Measurements from ENCODE around the gene NSUN4. TPM values are rescaled to one million over a fixed set of nuclear protein-coding genes. Genes with fewer than 3 reads are reported as not detected.
A peak's percentile ranks its signal among the peaks of the same experiment; 100 is the strongest.

The NSUN4 gene
- total and polyA plus RNA-seq, 2 of the 13 experiments (the other 11 are each of a cell fraction or from before 2014, with no cell fraction given): 21.5 to 23.5 TPM

DNA sequence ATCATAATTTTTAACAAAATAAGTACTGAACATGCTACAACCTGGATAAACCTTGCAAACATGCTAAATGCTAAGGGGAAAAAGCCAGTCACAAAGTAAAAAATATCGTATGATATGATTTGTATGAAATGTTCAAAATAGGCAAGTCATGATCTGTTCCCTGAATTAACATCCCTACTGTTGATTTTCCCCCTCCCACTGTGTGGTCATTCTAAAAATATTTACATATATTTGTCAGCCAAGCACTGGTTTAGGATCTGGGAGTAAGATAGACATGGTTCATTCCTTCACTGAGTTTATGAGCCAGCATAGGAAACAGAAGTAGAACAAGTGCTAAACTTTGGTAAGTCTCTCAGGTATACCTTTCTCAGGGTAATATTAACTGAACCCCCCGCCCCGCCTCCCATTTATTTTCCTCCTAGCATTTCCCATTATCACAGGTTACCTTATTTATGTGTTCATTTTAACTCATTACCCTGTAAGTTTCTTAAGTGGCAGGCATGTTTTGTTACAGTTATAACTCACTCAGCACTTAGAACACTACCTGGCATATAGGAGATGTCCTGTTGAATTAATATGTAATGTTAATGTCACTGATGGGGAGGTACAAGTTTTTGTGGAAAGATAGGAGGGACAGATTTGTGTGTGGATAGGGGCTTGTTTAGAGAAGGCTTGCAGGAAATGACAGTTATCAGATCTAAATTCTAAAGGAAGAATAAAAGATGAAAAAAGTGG is 24.8 kb upstream of the NSUN4 start:
- TF ChIP-seq, protein P1, sequence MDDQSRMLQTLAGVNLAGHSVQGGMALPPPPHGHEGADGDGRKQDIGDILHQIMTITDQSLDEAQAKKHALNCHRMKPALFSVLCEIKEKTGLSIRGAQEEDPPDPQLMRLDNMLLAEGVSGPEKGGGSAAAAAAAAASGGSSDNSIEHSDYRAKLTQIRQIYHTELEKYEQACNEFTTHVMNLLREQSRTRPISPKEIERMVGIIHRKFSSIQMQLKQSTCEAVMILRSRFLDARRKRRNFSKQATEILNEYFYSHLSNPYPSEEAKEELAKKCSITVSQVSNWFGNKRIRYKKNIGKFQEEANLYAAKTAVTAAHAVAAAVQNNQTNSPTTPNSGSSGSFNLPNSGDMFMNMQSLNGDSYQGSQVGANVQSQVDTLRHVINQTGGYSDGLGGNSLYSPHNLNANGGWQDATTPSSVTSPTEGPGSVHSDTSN (CRISPR knock-in tag; IDR thresholded peaks at IDR 0.05; ENCODE audit: borderline replicate concordance): no peak
- TF ChIP-seq PTBP1 (IDR thresholded peaks at IDR 0.05; ENCODE audit: low read depth, low read length, poor library complexity, severe bottlenecking) (no peak), ZSCAN31 (CRISPR knock-in tag; IDR thresholded peaks at IDR 0.05; ENCODE audit: low read depth) (no peak), CEBPB (IDR thresholded peaks at IDR 0.05; ENCODE audit: borderline replicate concordance, low read depth, low read length) (no peak), CBFB (CRISPR knock-in tag; IDR thresholded peaks at IDR 0.05) (no peak), ISL2 (CRISPR knock-in tag; IDR thresholded peaks at IDR 0.05) (no peak), ATF1 (CRISPR knock-in tag; IDR thresholded peaks at IDR 0.05) (no peak)
- TF ChIP-seq, protein P2, sequence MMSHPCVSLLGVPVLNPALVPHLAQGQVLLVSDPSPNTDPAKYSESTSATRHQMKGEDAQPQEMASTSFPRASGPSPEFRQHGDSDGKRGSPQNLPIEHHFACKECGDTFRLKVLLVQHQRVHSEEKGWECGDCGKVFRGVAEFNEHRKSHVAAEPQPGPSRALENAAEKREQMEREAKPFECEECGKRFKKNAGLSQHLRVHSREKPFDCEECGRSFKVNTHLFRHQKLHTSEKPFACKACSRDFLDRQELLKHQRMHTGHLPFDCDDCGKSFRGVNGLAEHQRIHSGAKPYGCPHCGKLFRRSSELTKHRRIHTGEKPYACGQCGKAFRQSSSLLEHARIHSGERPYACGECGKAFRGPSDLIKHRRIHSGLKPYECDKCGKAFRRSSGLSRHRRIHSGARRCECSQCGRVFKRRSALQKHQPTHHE (CRISPR knock-in tag; IDR thresholded peaks at IDR 0.05; ENCODE audit: borderline replicate concordance): no peak
- TF ChIP-seq, protein P3, sequence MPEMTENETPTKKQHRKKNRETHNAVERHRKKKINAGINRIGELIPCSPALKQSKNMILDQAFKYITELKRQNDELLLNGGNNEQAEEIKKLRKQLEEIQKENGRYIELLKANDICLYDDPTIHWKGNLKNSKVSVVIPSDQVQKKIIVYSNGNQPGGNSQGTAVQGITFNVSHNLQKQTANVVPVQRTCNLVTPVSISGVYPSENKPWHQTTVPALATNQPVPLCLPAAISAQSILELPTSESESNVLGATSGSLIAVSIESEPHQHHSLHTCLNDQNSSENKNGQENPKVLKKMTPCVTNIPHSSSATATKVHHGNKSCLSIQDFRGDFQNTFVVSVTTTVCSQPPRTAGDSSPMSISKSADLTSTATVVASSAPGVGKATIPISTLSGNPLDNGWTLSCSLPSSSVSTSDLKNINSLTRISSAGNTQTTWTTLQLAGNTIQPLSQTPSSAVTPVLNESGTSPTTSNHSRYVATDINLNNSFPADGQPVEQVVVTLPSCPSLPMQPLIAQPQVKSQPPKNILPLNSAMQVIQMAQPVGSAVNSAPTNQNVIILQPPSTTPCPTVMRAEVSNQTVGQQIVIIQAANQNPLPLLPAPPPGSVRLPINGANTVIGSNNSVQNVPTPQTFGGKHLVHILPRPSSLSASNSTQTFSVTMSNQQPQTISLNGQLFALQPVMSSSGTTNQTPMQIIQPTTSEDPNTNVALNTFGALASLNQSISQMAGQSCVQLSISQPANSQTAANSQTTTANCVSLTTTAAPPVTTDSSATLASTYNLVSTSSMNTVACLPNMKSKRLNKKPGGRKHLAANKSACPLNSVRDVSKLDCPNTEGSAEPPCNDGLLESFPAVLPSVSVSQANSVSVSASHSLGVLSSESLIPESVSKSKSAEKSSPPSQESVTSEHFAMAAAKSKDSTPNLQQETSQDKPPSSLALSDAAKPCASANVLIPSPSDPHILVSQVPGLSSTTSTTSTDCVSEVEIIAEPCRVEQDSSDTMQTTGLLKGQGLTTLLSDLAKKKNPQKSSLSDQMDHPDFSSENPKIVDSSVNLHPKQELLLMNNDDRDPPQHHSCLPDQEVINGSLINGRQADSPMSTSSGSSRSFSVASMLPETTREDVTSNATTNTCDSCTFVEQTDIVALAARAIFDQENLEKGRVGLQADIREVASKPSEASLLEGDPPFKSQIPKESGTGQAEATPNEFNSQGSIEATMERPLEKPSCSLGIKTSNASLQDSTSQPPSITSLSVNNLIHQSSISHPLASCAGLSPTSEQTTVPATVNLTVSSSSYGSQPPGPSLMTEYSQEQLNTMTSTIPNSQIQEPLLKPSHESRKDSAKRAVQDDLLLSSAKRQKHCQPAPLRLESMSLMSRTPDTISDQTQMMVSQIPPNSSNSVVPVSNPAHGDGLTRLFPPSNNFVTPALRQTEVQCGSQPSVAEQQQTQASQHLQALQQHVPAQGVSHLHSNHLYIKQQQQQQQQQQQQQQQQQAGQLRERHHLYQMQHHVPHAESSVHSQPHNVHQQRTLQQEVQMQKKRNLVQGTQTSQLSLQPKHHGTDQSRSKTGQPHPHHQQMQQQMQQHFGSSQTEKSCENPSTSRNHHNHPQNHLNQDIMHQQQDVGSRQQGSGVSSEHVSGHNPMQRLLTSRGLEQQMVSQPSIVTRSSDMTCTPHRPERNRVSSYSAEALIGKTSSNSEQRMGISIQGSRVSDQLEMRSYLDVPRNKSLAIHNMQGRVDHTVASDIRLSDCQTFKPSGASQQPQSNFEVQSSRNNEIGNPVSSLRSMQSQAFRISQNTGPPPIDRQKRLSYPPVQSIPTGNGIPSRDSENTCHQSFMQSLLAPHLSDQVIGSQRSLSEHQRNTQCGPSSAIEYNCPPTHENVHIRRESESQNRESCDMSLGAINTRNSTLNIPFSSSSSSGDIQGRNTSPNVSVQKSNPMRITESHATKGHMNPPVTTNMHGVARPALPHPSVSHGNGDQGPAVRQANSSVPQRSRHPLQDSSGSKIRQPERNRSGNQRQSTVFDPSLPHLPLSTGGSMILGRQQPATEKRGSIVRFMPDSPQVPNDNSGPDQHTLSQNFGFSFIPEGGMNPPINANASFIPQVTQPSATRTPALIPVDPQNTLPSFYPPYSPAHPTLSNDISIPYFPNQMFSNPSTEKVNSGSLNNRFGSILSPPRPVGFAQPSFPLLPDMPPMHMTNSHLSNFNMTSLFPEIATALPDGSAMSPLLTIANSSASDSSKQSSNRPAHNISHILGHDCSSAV (CRISPR knock-in tag; IDR thresholded peaks at IDR 0.05; ENCODE audit: borderline replicate concordance): no peak
- TF ChIP-seq, protein P4, sequence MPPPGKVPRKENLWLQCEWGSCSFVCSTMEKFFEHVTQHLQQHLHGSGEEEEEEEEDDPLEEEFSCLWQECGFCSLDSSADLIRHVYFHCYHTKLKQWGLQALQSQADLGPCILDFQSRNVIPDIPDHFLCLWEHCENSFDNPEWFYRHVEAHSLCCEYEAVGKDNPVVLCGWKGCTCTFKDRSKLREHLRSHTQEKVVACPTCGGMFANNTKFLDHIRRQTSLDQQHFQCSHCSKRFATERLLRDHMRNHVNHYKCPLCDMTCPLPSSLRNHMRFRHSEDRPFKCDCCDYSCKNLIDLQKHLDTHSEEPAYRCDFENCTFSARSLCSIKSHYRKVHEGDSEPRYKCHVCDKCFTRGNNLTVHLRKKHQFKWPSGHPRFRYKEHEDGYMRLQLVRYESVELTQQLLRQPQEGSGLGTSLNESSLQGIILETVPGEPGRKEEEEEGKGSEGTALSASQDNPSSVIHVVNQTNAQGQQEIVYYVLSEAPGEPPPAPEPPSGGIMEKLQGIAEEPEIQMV (CRISPR knock-in tag; IDR thresholded peaks at IDR 0.05; ENCODE audit: low read depth): no peak
- no peak overlapping the region for H2AFZ ChIP-seq (ENCODE audit: low read length)
- H3K4me2 ChIP-seq (ENCODE audit: low read depth, low read length): no peak overlapping the region
- H4K20me1 ChIP-seq (ENCODE audit: insufficient read depth, low read length): no peaks in the 10 kb centered on the region
- no peaks in the 10 kb centered on the region for H3K4me1 ChIP-seq (ENCODE audit: insufficient read depth, low read length)
- BruUV-seq (replicated peaks): TSS peak; percentile 42
- H3K9ac ChIP-seq (ENCODE audit: insufficient read depth, low read depth, low read length): no peak overlapping the region
- DNase-seq (ENCODE audit: low spot score) (no peak), ATAC-seq (no peak), FAIRE-seq (no peak)
- peaks cover 8 to 32% of the 10 kb centered on the region in 2 experiments; a peak in 4 of 5 replicates for H3K36me3 ChIP-seq (replicated peaks in 1 of 2; ENCODE audit: control insufficient read depth in 1 of 2, insufficient read depth in 2 of 2, low read length in 2 of 2)
- no peaks in the 10 kb centered on the region for H3K9me3 ChIP-seq (ENCODE audit: low read length)
- POLR2A ChIA-PET: no interaction called here
- intact Hi-C loops (cut with micrococcal nuclease; ENCODE audit: unreplicated experiment): no loop called here
- no peak overlapping the region for H3K27ac ChIP-seq (ENCODE audit: extremely low read length, insufficient read depth, low read length)
- H3K4me3 ChIP-seq (replicated peaks in 1 of 3; ENCODE audit: insufficient read depth in 1 of 3, low read depth in 2 of 3, low read length in 3 of 3): no peak overlapping the region
- in situ Hi-C loops (cut with HindIII; ENCODE audit: extremely low pct_ligation_motif_present, low pct_unique_long_range_greater_than_20kb): no loop called here
- CTCF ChIA-PET (ENCODE audit: low intra/inter-chr PET ratio, low total read pairs): no interaction called here
- no peaks in the 10 kb centered on the region for H3K27me3 ChIP-seq (ENCODE audit: control insufficient read depth in 1 of 2, insufficient read depth in 2 of 2, low read length in 2 of 2)
- no peaks in the 10 kb centered on the region for H3K79me2 ChIP-seq (ENCODE audit: insufficient read depth, low read length)
- 99% methylated on average over 3 of the region's 3 CpGs for WGBS (ENCODE audit: low lambda C conversion rate)

Measured in HepG2 (cell line).